Measurements from ENCODE around the gene DIPK1B. TPM values are rescaled to one million over a fixed set of nuclear protein-coding genes. Genes with fewer than 3 reads are reported as not detected.
A peak's percentile ranks its signal among the peaks of the same experiment; 100 is the strongest.

DIPK1B gene
- total and polyA plus RNA-seq, 9 donors = 14.1 to 25.3 (median 20.3) TPM

- no peaks in the 10 kb centered on the region for H3K27me3 ChIP-seq (ENCODE audit: control insufficient read depth, insufficient read depth, low read length)
- under 1% methylated on average over 81 of the region's 106 CpGs for WGBS (ENCODE audit: insufficient coverage)
- no peaks in the 10 kb centered on the region for H3K9me3 ChIP-seq (replicated peaks; ENCODE audit: control insufficient read depth, low read depth, low read length)
- peaks cover 8% of the 10 kb centered on the region for H3K36me3 ChIP-seq (ENCODE audit: control insufficient read depth, insufficient read depth, low read length)
- peak within 1 kb of the TSS; percentile 7 for H3K27ac ChIP-seq (ENCODE audit: low read length)
- peaks cover 56% of the 10 kb centered on the region for H3K4me1 ChIP-seq (ENCODE audit: control insufficient read depth, insufficient read depth, low read length)
- H3K4me3 ChIP-seq (ENCODE audit: low read length) = peak within 1 kb of the TSS; percentile 80
- peak; percentile 74 for DNase-seq
Observed at GRCh38 chr9:136686794-136687711, 25.3 kb upstream of the DIPK1B start, which contains the start of gene AGPAT2. Gene AGPAT2, minus strand, starts transcription at chr9:136687457. Its CDS starts 100 bp downstream, at chr9:136687357.

- Histone ChIP-seq H3K4me3 (ENCODE audit: low read length) (no peak overlapping the region), H3K36me3 (ENCODE audit: control insufficient read depth, insufficient read depth, low read length) (peaks cover 8% of the 10 kb centered on the region), H3K9me3 (replicated peaks; ENCODE audit: control insufficient read depth, low read depth, low read length) (no peaks in the 10 kb centered on the region), H3K27ac (ENCODE audit: low read length) (peak overlapping the region; percentile 7), H3K27me3 (ENCODE audit: control insufficient read depth, insufficient read depth, low read length) (no peaks in the 10 kb centered on the region), H3K4me1 (ENCODE audit: control insufficient read depth, insufficient read depth, low read length) (peaks cover 56% of the 10 kb centered on the region)
- DNase-seq = no peak
- 12% methylated on average over 36 of the region's 37 CpGs for WGBS (ENCODE audit: insufficient coverage)
Observed at GRCh38 chr9:136687721-136688223, 24.6 kb upstream of the DIPK1B start.

- no peak for DNase-seq
- H3K27ac ChIP-seq (ENCODE audit: low read length) = no peak overlapping the region
- H3K36me3 ChIP-seq (ENCODE audit: control insufficient read depth, insufficient read depth, low read length) = peaks cover 7% of the 10 kb centered on the region
- H3K27me3 ChIP-seq (ENCODE audit: control insufficient read depth, insufficient read depth, low read length) = peaks cover 2% of the 10 kb centered on the region
- WGBS (ENCODE audit: insufficient coverage) = 52% methylated on average over 14 of the region's 21 CpGs
- H3K4me1 ChIP-seq (ENCODE audit: control insufficient read depth, insufficient read depth, low read length) = peaks cover 61% of the 10 kb centered on the region
- H3K4me3 ChIP-seq (ENCODE audit: low read length) = no peak overlapping the region
- no peaks in the 10 kb centered on the region for H3K9me3 ChIP-seq (replicated peaks; ENCODE audit: control insufficient read depth, low read depth, low read length)
Observed at GRCh38 chr9:136688274-136689107, 23.9 kb upstream of the DIPK1B start.

- Histone ChIP-seq H3K4me1 (ENCODE audit: control insufficient read depth, insufficient read depth, low read length) (peaks cover 63% of the 10 kb centered on the region), H3K27me3 (ENCODE audit: control insufficient read depth, insufficient read depth, low read length) (peaks cover 2% of the 10 kb centered on the region), H3K27ac (ENCODE audit: low read length) (no peak overlapping the region), H3K4me3 (ENCODE audit: low read length) (no peak overlapping the region), H3K36me3 (ENCODE audit: control insufficient read depth, insufficient read depth, low read length) (peaks cover 2% of the 10 kb centered on the region), H3K9me3 (replicated peaks; ENCODE audit: control insufficient read depth, low read depth, low read length) (no peaks in the 10 kb centered on the region)
- DNase-seq = no peak
- WGBS (ENCODE audit: insufficient coverage) = 55% methylated on average over 4 of the region's 7 CpGs
Observed at GRCh38 chr9:136689108-136689460, 23.3 kb upstream of the DIPK1B start.

- Histone ChIP-seq H3K4me3 (ENCODE audit: low read length) (no peak overlapping the region), H3K4me1 (ENCODE audit: control insufficient read depth, insufficient read depth, low read length) (peaks cover 71% of the 10 kb centered on the region)
Observed at GRCh38 chr9:136690104-136690805, 22.1 kb upstream of the DIPK1B start.

DNA sequence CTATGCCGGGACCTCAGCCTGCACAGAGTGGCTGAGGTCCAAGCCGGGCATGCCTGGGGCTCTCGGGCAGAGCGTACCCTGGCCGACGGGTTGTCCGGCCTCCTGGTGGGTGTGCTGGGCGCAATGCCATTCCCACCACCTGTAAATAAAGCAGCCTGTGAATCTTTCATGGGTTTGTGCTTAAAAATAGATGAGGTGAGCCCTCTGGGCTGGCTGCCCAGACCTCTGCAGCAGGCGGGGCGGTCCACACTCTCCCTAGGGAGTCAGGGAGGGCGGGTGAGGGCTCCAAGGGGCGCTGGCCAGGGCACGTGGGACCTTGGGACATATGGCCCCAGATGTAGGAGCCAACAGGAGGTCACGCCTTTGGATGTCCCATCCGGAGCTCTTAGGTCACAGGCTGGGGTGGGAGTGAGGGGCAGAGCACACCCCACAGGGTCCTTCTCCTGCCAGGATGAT, 21.5 kb upstream of the DIPK1B start:
- Histone ChIP-seq H3K9me3 (replicated peaks; ENCODE audit: control insufficient read depth, low read depth, low read length) (no peaks in the 10 kb centered on the region), H3K36me3 (ENCODE audit: control insufficient read depth, insufficient read depth, low read length) (no peaks in the 10 kb centered on the region), H3K27me3 (ENCODE audit: control insufficient read depth, insufficient read depth, low read length) (peaks cover 2% of the 10 kb centered on the region), H3K4me1 (ENCODE audit: control insufficient read depth, insufficient read depth, low read length) (peaks cover 71% of the 10 kb centered on the region), H3K27ac (ENCODE audit: low read length) (peak overlapping the region; percentile 25), H3K4me3 (ENCODE audit: low read length) (no peak overlapping the region)
- 44% methylated on average over 7 of the region's 15 CpGs for WGBS (ENCODE audit: insufficient coverage)
- no peak for DNase-seq

More at GRCh38 chr9:136690104-136690805, 22.1 kb upstream of the DIPK1B start:
- H3K27ac ChIP-seq (ENCODE audit: low read length) = peak overlapping the region; percentile 25
- H3K36me3 ChIP-seq (ENCODE audit: control insufficient read depth, insufficient read depth, low read length) = no peaks in the 10 kb centered on the region
- no peaks in the 10 kb centered on the region for H3K9me3 ChIP-seq (replicated peaks; ENCODE audit: control insufficient read depth, low read depth, low read length)
- DNase-seq = peak; percentile 71
- 71% methylated on average over 23 of the region's 25 CpGs for WGBS (ENCODE audit: insufficient coverage)
- H3K27me3 ChIP-seq (ENCODE audit: control insufficient read depth, insufficient read depth, low read length) = peaks cover 2% of the 10 kb centered on the region

- Histone ChIP-seq H3K4me1 (ENCODE audit: control insufficient read depth, insufficient read depth, low read length) (peaks cover 71% of the 10 kb centered on the region), H3K36me3 (ENCODE audit: control insufficient read depth, insufficient read depth, low read length) (no peaks in the 10 kb centered on the region), H3K4me3 (ENCODE audit: low read length) (no peak overlapping the region), H3K27ac (ENCODE audit: low read length) (no peak overlapping the region), H3K9me3 (replicated peaks; ENCODE audit: control insufficient read depth, low read depth, low read length) (no peaks in the 10 kb centered on the region), H3K27me3 (ENCODE audit: control insufficient read depth, insufficient read depth, low read length) (peaks cover 2% of the 10 kb centered on the region)
- 77% methylated on average over 26 of the region's 29 CpGs for WGBS (ENCODE audit: insufficient coverage)
- DNase-seq = no peak
Observed at GRCh38 chr9:136691316-136692184, 20.8 kb upstream of the DIPK1B start.

- Histone ChIP-seq H3K4me3 (ENCODE audit: low read length) (no peak overlapping the region), H3K36me3 (ENCODE audit: control insufficient read depth, insufficient read depth, low read length) (no peaks in the 10 kb centered on the region), H3K27me3 (ENCODE audit: control insufficient read depth, insufficient read depth, low read length) (peaks cover 2% of the 10 kb centered on the region), H3K4me1 (ENCODE audit: control insufficient read depth, insufficient read depth, low read length) (peaks cover 75% of the 10 kb centered on the region), H3K9me3 (replicated peaks; ENCODE audit: control insufficient read depth, low read depth, low read length) (no peaks in the 10 kb centered on the region), H3K27ac (ENCODE audit: low read length) (no peak overlapping the region)
- DNase-seq = no peak
- WGBS (ENCODE audit: insufficient coverage) = 80% methylated on average over 31 of the region's 46 CpGs
Observed at GRCh38 chr9:136692185-136693134, 19.9 kb upstream of the DIPK1B start.
